B cell (primary cell): ENCODE results near the gene AATK. TPM values are rescaled to one million over a fixed set of nuclear protein-coding genes. Genes with fewer than 3 reads are reported as not detected.

ENCODE experiments used
- ATAC-seq: fragments of 200-7000 bp; cut with Tn5 transposase; one replicate; pipeline ENCODE4 v1.10.0; 2021; ENCODE audit warnings: low read depth, mild to moderate bottlenecking, moderate number of reproducible peaks, moderate library complexity
- CTCF ChIA-PET: fragments of 350-600 bp; sonication (Branson Sonifier 250); formaldehyde crosslinking; loops from one replicate; lab custom pipeline; 2021; ENCODE audit warnings: antibody characterized with exemption, inconsistent platforms; lab: Charles Lee
- POLR2A ChIA-PET: fragments of 350-600 bp; sonication (Branson Sonifier 250); formaldehyde crosslinking; loops from one replicate; lab custom pipeline; 2021; ENCODE audit warnings: antibody characterized with exemption; lab: Charles Lee
- DNase-seq: peaks from one replicate; pipeline ENCODE4 v3.0.0; 2013
- H2AFZ ChIP-seq: 2 replicates; pipeline ENCODE4 v1.6.1; 2012; ENCODE audit warnings: mild to moderate bottlenecking, low read depth, low read length; ENCODE audit not compliant: insufficient read depth, poor library complexity, severe bottlenecking
- H3K27ac ChIP-seq, 2 donors: 1 replicate in 1 of 2; 2 replicates in 1 of 2; pipeline ENCODE4 v1.5.1; 2012 to 2013; ENCODE audit warnings: low read length in 2 of 2, mild to moderate bottlenecking in 2 of 2, moderate library complexity in 1 of 2
- H3K27me3 ChIP-seq, 4 experiments: fragments of 200-600 bp in 1 of 4; sonication (generic) in 1 of 4; replicated peaks in 1 of 4; 1 replicate in 2 of 4; 2 replicates in 2 of 4; pipeline versions ENCODE4 v1.6.1 to v1.7.0; 2013 to 2016; ENCODE audit warnings: low read length in 3 of 4, mild to moderate bottlenecking in 2 of 4, mixed read lengths in 1 of 4, moderate library complexity in 1 of 4; ENCODE audit not compliant: insufficient read depth in 4 of 4, control insufficient read depth in 3 of 4; ENCODE audit errors: control extremely low read depth in 1 of 4
- H3K36me3 ChIP-seq, 2 experiments: replicated peaks in 1 of 2; 1 replicate in 1 of 2; 2 replicates in 1 of 2; pipeline versions ENCODE4 v1.6.1 to v1.7.1; 2013; ENCODE audit warnings: low read length in 1 of 2; ENCODE audit not compliant: insufficient read depth in 2 of 2, control insufficient read depth in 1 of 2; ENCODE audit errors: control extremely low read depth in 1 of 2, extremely low read depth in 1 of 2
- H3K4me1 ChIP-seq, 2 donors: fragments of 200-600 bp in 1 of 2; sonication (generic) in 1 of 2; 1 replicate in 1 of 2; 2 replicates in 1 of 2; pipeline versions ENCODE4 v1.5.1 to v1.6.1; 2013 to 2017; ENCODE audit warnings: low read length in 2 of 2; ENCODE audit not compliant: control insufficient read depth in 2 of 2, insufficient read depth in 2 of 2
- H3K4me2 ChIP-seq: replicated peaks from 2 replicates; pipeline ENCODE3; 2012; ENCODE audit warnings: mild to moderate bottlenecking, low read depth, low read length; ENCODE audit not compliant: poor library complexity, severe bottlenecking
- H3K4me3 ChIP-seq, 5 experiments: fragments of 200-600 bp in 1 of 5; sonication (generic) in 1 of 5; 1 replicate in 3 of 5; 2 replicates in 2 of 5; pipeline versions ENCODE4 v1.5.1 to v1.7.0; 2011 to 2016; ENCODE audit warnings: low read length in 4 of 5, mild to moderate bottlenecking in 4 of 5, low read depth in 2 of 5, control low read depth in 1 of 5, moderate library complexity in 1 of 5; ENCODE audit not compliant: insufficient read depth in 1 of 5; ENCODE audit errors: control extremely low read depth in 1 of 5, extremely low read depth in 1 of 5
- H3K79me2 ChIP-seq: fragments of 200-600 bp; sonication (generic); one replicate; pipeline ENCODE4 v1.6.0; 2016; ENCODE audit warnings: low read length; ENCODE audit not compliant: control insufficient read depth, insufficient read depth
- H3K9ac ChIP-seq: fragments of 200-600 bp; sonication (generic); 2 replicates; pipeline ENCODE4 v1.6.1; 2017; ENCODE audit warnings: mild to moderate bottlenecking, low read length, moderate library complexity
- H3K9me3 ChIP-seq, 3 donors: one replicate each; pipeline versions ENCODE4 v1.6.1 to v1.7.1; 2013; ENCODE audit warnings: low read length in 2 of 3; ENCODE audit not compliant: control insufficient read depth in 2 of 3, insufficient read depth in 1 of 3; ENCODE audit errors: control extremely low read depth in 1 of 3
- H4K20me1 ChIP-seq: 2 replicates; pipeline ENCODE4 v1.6.0; 2012; ENCODE audit warnings: mild to moderate bottlenecking, low read length; ENCODE audit not compliant: insufficient read depth, control insufficient read depth, poor library complexity, severe bottlenecking
- H3K27ac Mint-ChIP-seq: one replicate; pipeline ENCODE4 v1.8.0; 2021; ENCODE audit warnings: mixed read lengths
- H3K27me3 Mint-ChIP-seq: one replicate; pipeline ENCODE4 v1.8.0; 2021; ENCODE audit warnings: mixed read lengths
- H3K4me1 Mint-ChIP-seq: one replicate; pipeline ENCODE4 v1.8.0; 2021; ENCODE audit warnings: mixed read lengths
- H3K4me3 Mint-ChIP-seq: one replicate; pipeline ENCODE4 v1.8.0; 2021; ENCODE audit warnings: mixed read lengths
- H3K9me3 Mint-ChIP-seq: one replicate; pipeline ENCODE4 v1.8.0; 2022; ENCODE audit warnings: mixed read lengths; ENCODE audit not compliant: insufficient read depth
- CTCF ChIP-seq: fragments of 200-600 bp; IDR thresholded peaks from one replicate; pipeline ENCODE4 v1.8.0; 2022; ENCODE audit warnings: antibody characterized with exemption, mild to moderate bottlenecking
- EZH2 ChIP-seq: IDR thresholded peaks from 2 replicates; pipeline ENCODE4 v1.6.1; 2012; ENCODE audit warnings: borderline replicate concordance, low read depth, mild to moderate bottlenecking, moderate library complexity, low read length; ENCODE audit not compliant: insufficient read depth, poor library complexity, severe bottlenecking
- WGBS: methylation state at CpG from one replicate; pipeline ENCODE4 v1.1.5; 2013; ENCODE audit warnings: missing lambda C conversion rate; ENCODE audit not compliant: insufficient coverage; 5-methylcytosine and 5-hydroxymethylcytosine counted together
- intact Hi-C: fragments of 100-400 bp; cut with micrococcal nuclease; formaldehyde crosslinking; loops from one replicate; pipeline ENCODE4 v1.10.0; 2022
- polyA plus RNA-seq: library from polyadenylated mRNA; depleted of rRNA; stranded (reverse); fragments of >200 nt; gene quantifications from 2 replicates; pipeline ENCODE4 v1.2.3, GENCODE V29; 2012
- total RNA-seq, 2 donors: library from RNA; stranded (reverse); fragments of 120-200 nt in 1 of 2; gene quantifications; 1 replicate in 1 of 2; 2 replicates in 1 of 2; pipeline versions ENCODE4 v1.2.3 to v1.2.4, GENCODE V29; 2013 to 2022

The AATK gene
- total and polyA plus RNA-seq, 2 donors (not counting 1 experiment from before 2014, with no cell fraction given) = 0.21 to 1.7 TPM

- Mint-ChIP-seq H3K27me3 (no peaks in the 10 kb centered on the region), H3K4me3 (no peak overlapping the region), H3K4me1 (no peaks in the 10 kb centered on the region), H3K9me3 (no peaks in the 10 kb centered on the region), H3K27ac (no peak overlapping the region)
- Histone ChIP-seq H3K79me2 (no peaks in the 10 kb centered on the region), H3K27ac (no peak overlapping the region), H3K4me3 (no peak overlapping the region), H3K27me3 (no peaks in the 10 kb centered on the region), H4K20me1 (no peaks in the 10 kb centered on the region), H2AFZ (no peak overlapping the region), H3K9ac (no peak overlapping the region), H3K36me3 (peaks cover 0 to 16% of the 10 kb centered on the region in 2 experiments), H3K4me2 (no peak overlapping the region), H3K4me1 (no peaks in the 10 kb centered on the region), H3K9me3 (no peaks in the 10 kb centered on the region)
- ChIA-PET POLR2A (no interaction called here), CTCF (interaction anchor here (1.1 kb wide), 1 partner anchor 10 kb away, joined by 3 read pairs; no protein-coding TSS in a partner anchor)
- no peak for ATAC-seq
- TF ChIP-seq CTCF = no peak
- TF ChIP-seq EZH2 = no peak
- no peak for DNase-seq
- WGBS = 96% methylated on average over 18 of the region's 18 CpGs
- intact Hi-C loops = no loop called here
Observed at GRCh38 chr17:81200201-81200600, 34.2 kb upstream of the AATK start.

- TF ChIP-seq CTCF (no peak), EZH2 (no peak)
- Histone ChIP-seq H3K36me3 (peaks cover 0 to 15% of the 10 kb centered on the region in 2 experiments), H3K4me1 (no peaks in the 10 kb centered on the region), H4K20me1 (no peaks in the 10 kb centered on the region), H3K4me3 (no peak overlapping the region), H2AFZ (no peak overlapping the region), H3K9me3 (no peaks in the 10 kb centered on the region), H3K27me3 (no peaks in the 10 kb centered on the region), H3K4me2 (no peak overlapping the region), H3K9ac (no peak overlapping the region), H3K27ac (no peak overlapping the region), H3K79me2 (no peaks in the 10 kb centered on the region)
- Mint-ChIP-seq H3K27ac (no peak overlapping the region), H3K4me3 (no peak overlapping the region), H3K9me3 (no peaks in the 10 kb centered on the region), H3K27me3 (no peaks in the 10 kb centered on the region), H3K4me1 (no peaks in the 10 kb centered on the region)
- ChIA-PET CTCF (interaction anchor here (1.1 kb wide), 1 partner anchor 9 kb away, joined by 3 read pairs; no protein-coding TSS in a partner anchor), POLR2A (no interaction called here)
- WGBS = 97% methylated on average over 18 of the region's 18 CpGs
- intact Hi-C loops = no loop called here
- DNase-seq = no peak
- no peak for ATAC-seq
Observed at GRCh38 chr17:81199482-81199830, 33.4 kb upstream of the AATK start.
